GM12891 (cell line): ENCODE measurements around the gene SMARCAL1.

Source experiments
- POLR2A ChIP-seq: IDR thresholded peaks from 2 replicates; pipeline ENCODE4 v1.6.1; 2011; ENCODE audit warnings: low read depth, low read length, control low read depth
- POLR2AphosphoS5 ChIP-seq: IDR thresholded peaks from 2 replicates; pipeline ENCODE4 v1.6.1; 2011; ENCODE audit warnings: low read depth, low read length, control low read depth
- POU2F2 ChIP-seq: IDR thresholded peaks from 2 replicates; pipeline ENCODE4 v1.6.1; 2011; ENCODE audit warnings: low read depth, mild to moderate bottlenecking, control low read depth, low read length, moderate library complexity
- TAF1 ChIP-seq: IDR thresholded peaks from 2 replicates; pipeline ENCODE4 v1.6.1; 2011; ENCODE audit warnings: low read depth, low read length, control low read depth

DNA sequence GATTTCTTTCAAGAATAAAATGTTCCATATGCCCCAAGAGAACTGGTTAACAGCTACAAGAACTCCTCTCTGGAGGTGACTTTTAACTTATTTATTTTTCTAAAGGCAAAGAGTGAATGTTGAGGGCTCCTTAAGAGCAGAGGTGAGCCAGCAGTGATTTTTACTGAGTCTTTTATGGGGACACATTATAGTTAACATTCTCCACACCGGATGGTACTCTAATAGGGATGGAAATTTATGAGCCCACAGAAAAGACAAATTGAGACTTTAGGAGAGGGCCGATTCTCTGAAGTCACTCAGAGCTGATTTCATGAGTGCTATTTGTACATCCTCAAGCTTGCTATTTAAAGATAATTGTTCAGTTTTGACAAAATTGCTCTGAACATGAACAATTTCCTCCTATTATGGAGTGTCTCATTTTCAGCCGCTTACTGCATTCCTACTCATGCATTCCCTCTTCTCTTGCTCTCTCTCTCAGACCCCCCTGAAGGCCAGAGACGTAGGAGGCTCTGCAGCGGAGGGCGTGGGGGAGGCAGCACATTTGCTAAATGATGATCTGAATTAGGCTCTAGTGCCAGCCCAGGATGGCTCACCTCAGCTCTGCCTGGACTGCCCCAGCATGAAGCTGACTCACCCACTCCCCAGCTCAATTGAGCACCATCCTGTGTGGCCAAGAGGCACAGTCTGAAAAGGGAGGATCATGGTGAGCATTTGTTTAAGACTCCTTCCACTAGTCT is 80.5 kb downstream of the SMARCAL1 start:
- TF ChIP-seq POLR2AphosphoS5 (no peak), POLR2A (no peak), TAF1 (no peak), POU2F2 (no peak)
